Activated naive CD4-positive, alpha-beta T cell treated with anti-CD3 and anti-CD28 coated beads, Interleukin-2, amount 10 ng/mL, durations not matched to agents 7 days and 5 days (primary cell): ENCODE data around the gene GSK3A.

ENCODE experiments used
- CTCF ChIA-PET: fragments of 350-600 bp; sonication (Branson Sonifier 250); formaldehyde crosslinking; loops from one replicate; lab custom pipeline; 2021; ENCODE audit warnings: antibody characterized with exemption; lab: Charles Lee
- DNase-seq: peaks from one replicate; pipeline ENCODE4 v3.0.0-alpha.2; 2020
- H3K27ac Mint-ChIP-seq: one replicate; pipeline ENCODE4 v1.8.0; 2021; ENCODE audit warnings: mild to moderate bottlenecking, moderate library complexity, mixed read lengths
- H3K27me3 Mint-ChIP-seq: one replicate; pipeline ENCODE4 v1.8.0; 2021; ENCODE audit warnings: mild to moderate bottlenecking, mixed read lengths
- H3K36me3 Mint-ChIP-seq: one replicate; pipeline ENCODE4 v1.8.0; 2021; ENCODE audit warnings: mixed read lengths
- H3K4me1 Mint-ChIP-seq: one replicate; pipeline ENCODE4 v1.8.0; 2021; ENCODE audit warnings: mixed read lengths
- H3K4me3 Mint-ChIP-seq: one replicate; pipeline ENCODE4 v1.8.0; 2021; ENCODE audit warnings: mild to moderate bottlenecking, moderate library complexity, mixed read lengths
- H3K9me3 Mint-ChIP-seq: one replicate; pipeline ENCODE4 v1.8.0; 2021; ENCODE audit warnings: mixed read lengths

The GSK3A gene

GRCh38 chr19:42252365-42253244, 10.2 kb upstream of the GSK3A start:
- CTCF ChIA-PET, result interaction anchor here (1.6 to 3.3 kb wide), 2 partner anchors 10 to 27 kb away, joined by 4 to 18 read pairs; partner anchors contain the start of gene GSK3A
- Mint-ChIP-seq H3K27me3 (peaks cover 23% of the 10 kb centered on the region), H3K36me3 (peaks cover 13% of the 10 kb centered on the region), H3K4me1 (peaks cover 41% of the 10 kb centered on the region), H3K4me3 (peak overlapping the region; percentile 87), H3K9me3 (no peaks in the 10 kb centered on the region), H3K27ac (peak overlapping the region; percentile 94)
- no peak for DNase-seq

- H3K4me1 Mint-ChIP-seq, result peaks cover 44% of the 10 kb centered on the region
- no peaks in the 10 kb centered on the region for H3K9me3 Mint-ChIP-seq
- DNase-seq, result no peak
- peaks cover 15% of the 10 kb centered on the region for H3K27me3 Mint-ChIP-seq
- H3K27ac Mint-ChIP-seq, result peak overlapping the region; percentile 87
- H3K4me3 Mint-ChIP-seq, result peak overlapping the region; percentile 87
- H3K36me3 Mint-ChIP-seq, result peaks cover 13% of the 10 kb centered on the region
- CTCF ChIA-PET, result interaction anchor here (0.9 to 3.3 kb wide), 4 partner anchors 9 to 45 kb away, joined by 3 to 18 read pairs (median 4); partner anchors contain the start of gene GSK3A
These were observed 9.4 kb upstream of the GSK3A start for GRCh38 chr19:42251572-42252358.

GRCh38 chr19:42250666-42251531, 8.5 kb upstream of the GSK3A start:
- CTCF ChIA-PET, result interaction anchor here (0.9 to 3.3 kb wide), 6 partner anchors 8 to 140 kb away, joined by 3 to 18 read pairs (median 4); partner anchors contain the start of gene GSK3A
- Mint-ChIP-seq H3K9me3 (no peaks in the 10 kb centered on the region), H3K27me3 (peaks cover 6% of the 10 kb centered on the region), H3K4me3 (peak overlapping the region; percentile 18), H3K36me3 (peaks cover 14% of the 10 kb centered on the region), H3K27ac (peak overlapping the region; percentile 74), H3K4me1 (peaks cover 43% of the 10 kb centered on the region)
- DNase-seq, result peak; percentile 39

- H3K27ac Mint-ChIP-seq, result peak overlapping the region; percentile 64
- CTCF ChIA-PET, result interaction anchor here (1.1 to 3.3 kb wide), 3 partner anchors 29 to 139 kb away, joined by 3 to 18 read pairs (median 3); no protein-coding TSS in a partner anchor
- no peaks in the 10 kb centered on the region for H3K27me3 Mint-ChIP-seq
- H3K36me3 Mint-ChIP-seq, result peaks cover 14% of the 10 kb centered on the region
- H3K4me3 Mint-ChIP-seq, result peak overlapping the region; percentile 18
- peaks cover 45% of the 10 kb centered on the region for H3K4me1 Mint-ChIP-seq
- no peak for DNase-seq
- no peaks in the 10 kb centered on the region for H3K9me3 Mint-ChIP-seq
These were observed 7.8 kb upstream of the GSK3A start for GRCh38 chr19:42250183-42250665.

GRCh38 chr19:42249769-42250168, 7.4 kb upstream of the GSK3A start:
- CTCF ChIA-PET, result interaction anchor here (1.1 to 3.3 kb wide), 3 partner anchors 29 to 139 kb away, joined by 3 to 18 read pairs (median 3); no protein-coding TSS in a partner anchor
- DNase-seq, result no peak
- H3K27me3 Mint-ChIP-seq, result no peaks in the 10 kb centered on the region
- H3K36me3 Mint-ChIP-seq, result peaks cover 14% of the 10 kb centered on the region
- H3K4me3 Mint-ChIP-seq, result no peak overlapping the region
- H3K4me1 Mint-ChIP-seq, result peaks cover 49% of the 10 kb centered on the region
- no peaks in the 10 kb centered on the region for H3K9me3 Mint-ChIP-seq
- peak overlapping the region; percentile 64 for H3K27ac Mint-ChIP-seq

- CTCF ChIA-PET, result interaction anchor here (1.7 to 3.3 kb wide), 2 partner anchors 30 to 138 kb away, joined by 3 to 18 read pairs; no protein-coding TSS in a partner anchor
- Mint-ChIP-seq H3K27me3 (no peaks in the 10 kb centered on the region), H3K4me3 (no peak overlapping the region), H3K4me1 (peaks cover 55% of the 10 kb centered on the region), H3K9me3 (no peaks in the 10 kb centered on the region), H3K36me3 (peaks cover 15% of the 10 kb centered on the region), H3K27ac (no peak overlapping the region)
- no peak for DNase-seq
These were observed 6.8 kb upstream of the GSK3A start for GRCh38 chr19:42249149-42249750.

- CTCF ChIA-PET, result interaction anchor here (1.7 to 6.6 kb wide), 2 partner anchors 30 to 137 kb away, joined by 3 to 57 read pairs; no protein-coding TSS in a partner anchor
- Mint-ChIP-seq H3K9me3 (no peaks in the 10 kb centered on the region), H3K4me1 (peaks cover 59% of the 10 kb centered on the region), H3K27ac (no peak overlapping the region), H3K27me3 (no peaks in the 10 kb centered on the region), H3K4me3 (no peak overlapping the region), H3K36me3 (peaks cover 16% of the 10 kb centered on the region)
- DNase-seq, result no peak
These were observed 6.1 kb upstream of the GSK3A start for GRCh38 chr19:42248270-42249148.

- CTCF ChIA-PET, result interaction anchor here (2.9 to 6.6 kb wide), 2 partner anchors 31 to 48 kb away, joined by 8 to 57 read pairs; no protein-coding TSS in a partner anchor
- H3K36me3 Mint-ChIP-seq, result peaks cover 13% of the 10 kb centered on the region
- H3K27ac Mint-ChIP-seq, result no peak overlapping the region
- H3K9me3 Mint-ChIP-seq, result no peaks in the 10 kb centered on the region
- H3K27me3 Mint-ChIP-seq, result no peaks in the 10 kb centered on the region
- no peak for DNase-seq
- H3K4me3 Mint-ChIP-seq, result no peak overlapping the region
- peaks cover 62% of the 10 kb centered on the region for H3K4me1 Mint-ChIP-seq
These were observed 5.3 kb upstream of the GSK3A start for GRCh38 chr19:42247640-42248199.

GRCh38 chr19:42246922-42247639, 4.7 kb upstream of the GSK3A start:
- Mint-ChIP-seq H3K4me3 (no peak overlapping the region), H3K9me3 (no peaks in the 10 kb centered on the region), H3K36me3 (peaks cover 12% of the 10 kb centered on the region), H3K4me1 (peaks cover 56% of the 10 kb centered on the region), H3K27ac (no peak overlapping the region), H3K27me3 (no peaks in the 10 kb centered on the region)
- no peak for DNase-seq
- CTCF ChIA-PET, result interaction anchor here (2.2 to 6.6 kb wide), 3 partner anchors 31 to 115 kb away, joined by 6 to 57 read pairs (median 8); partner anchors contain the start of gene POU2F2

- no peak for DNase-seq
- CTCF ChIA-PET, result interaction anchor here (0.8 to 6.6 kb wide), 4 partner anchors 32 to 114 kb away, joined by 3 to 57 read pairs (median 7); partner anchors contain the start of gene POU2F2
- H3K36me3 Mint-ChIP-seq, result peaks cover 9% of the 10 kb centered on the region
- H3K9me3 Mint-ChIP-seq, result no peaks in the 10 kb centered on the region
- no peaks in the 10 kb centered on the region for H3K27me3 Mint-ChIP-seq
- no peak overlapping the region for H3K27ac Mint-ChIP-seq
- H3K4me1 Mint-ChIP-seq, result peaks cover 54% of the 10 kb centered on the region
- H3K4me3 Mint-ChIP-seq, result no peak overlapping the region
These were observed 3.9 kb upstream of the GSK3A start for GRCh38 chr19:42246143-42246921.
